Measurements from ENCODE around the gene DDX3Y.

The DDX3Y gene

GRCh38 chrY:12904618-12905516 is at the start of gene DDX3Y:
TSS of gene DDX3Y (plus strand) at chrY:12904868. CDS start at chrY:12904937, 69 bp downstream.
- peak within 1 kb of the TSS; percentile 81 for H3K9ac ChIP-seq (ENCODE audit: low read length)
- no peaks in the 10 kb centered on the region for H3K27me3 ChIP-seq (ENCODE audit: control insufficient read depth, insufficient read depth, low read length)
- H3K4me1 ChIP-seq (ENCODE audit: control insufficient read depth, insufficient read depth, low read length) = peaks cover 4% of the 10 kb centered on the region
- no peaks in the 10 kb centered on the region for H3K9me3 ChIP-seq (ENCODE audit: control insufficient read depth, low read length)
- peak within 1 kb of the TSS; percentile 52 for H3K4me3 ChIP-seq (ENCODE audit: low read length)
- H3K36me3 ChIP-seq (ENCODE audit: control insufficient read depth, insufficient read depth, low read length) = no peaks in the 10 kb centered on the region

GRCh38 chrY:12855791-12856275 is 48.8 kb upstream of the DDX3Y start:
- H3K9me3 ChIP-seq (ENCODE audit: control insufficient read depth, low read length) = no peaks in the 10 kb centered on the region
- no peaks in the 10 kb centered on the region for H3K36me3 ChIP-seq (ENCODE audit: control insufficient read depth, insufficient read depth, low read length)
- no peaks in the 10 kb centered on the region for H3K4me1 ChIP-seq (ENCODE audit: control insufficient read depth, insufficient read depth, low read length)
- no peak overlapping the region for H3K4me3 ChIP-seq (ENCODE audit: low read length)
- no peaks in the 10 kb centered on the region for H3K27me3 ChIP-seq (ENCODE audit: control insufficient read depth, insufficient read depth, low read length)
- no peak overlapping the region for H3K9ac ChIP-seq (ENCODE audit: low read length)

GRCh38 chrY:12867960-12868359 is 36.7 kb upstream of the DDX3Y start:
- Histone ChIP-seq H3K4me3 (ENCODE audit: low read length) (no peak overlapping the region), H3K9ac (ENCODE audit: low read length) (no peak overlapping the region), H3K36me3 (ENCODE audit: control insufficient read depth, insufficient read depth, low read length) (no peaks in the 10 kb centered on the region), H3K27me3 (ENCODE audit: control insufficient read depth, insufficient read depth, low read length) (no peaks in the 10 kb centered on the region), H3K9me3 (ENCODE audit: control insufficient read depth, low read length) (no peaks in the 10 kb centered on the region), H3K4me1 (ENCODE audit: control insufficient read depth, insufficient read depth, low read length) (no peaks in the 10 kb centered on the region)

GRCh38 chrY:12896973-12897372 is 7.7 kb upstream of the DDX3Y start:
- H3K4me3 ChIP-seq (ENCODE audit: low read length) = no peak overlapping the region
- no peaks in the 10 kb centered on the region for H3K9me3 ChIP-seq (ENCODE audit: control insufficient read depth, low read length)
- H3K27me3 ChIP-seq (ENCODE audit: control insufficient read depth, insufficient read depth, low read length) = no peaks in the 10 kb centered on the region
- H3K9ac ChIP-seq (ENCODE audit: low read length) = no peak overlapping the region
- H3K4me1 ChIP-seq (ENCODE audit: control insufficient read depth, insufficient read depth, low read length) = no peaks in the 10 kb centered on the region
- H3K36me3 ChIP-seq (ENCODE audit: control insufficient read depth, insufficient read depth, low read length) = no peaks in the 10 kb centered on the region

- Histone ChIP-seq H3K4me1 (ENCODE audit: control insufficient read depth, insufficient read depth, low read length) (no peaks in the 10 kb centered on the region), H3K9me3 (ENCODE audit: control insufficient read depth, low read length) (no peaks in the 10 kb centered on the region), H3K9ac (ENCODE audit: low read length) (no peak overlapping the region), H3K36me3 (ENCODE audit: control insufficient read depth, insufficient read depth, low read length) (no peaks in the 10 kb centered on the region), H3K27me3 (ENCODE audit: control insufficient read depth, insufficient read depth, low read length) (no peaks in the 10 kb centered on the region), H3K4me3 (ENCODE audit: low read length) (no peak overlapping the region)
Measured at GRCh38 chrY:12898604-12899003, 6.1 kb upstream of the DDX3Y start.

GRCh38 chrY:12905517-12905872 is 827 bp downstream of the DDX3Y start:
- H3K9ac ChIP-seq (ENCODE audit: low read length) = peak overlapping the region; percentile 81
- H3K9me3 ChIP-seq (ENCODE audit: control insufficient read depth, low read length) = no peaks in the 10 kb centered on the region
- H3K4me1 ChIP-seq (ENCODE audit: control insufficient read depth, insufficient read depth, low read length) = peaks cover 4% of the 10 kb centered on the region
- H3K4me3 ChIP-seq (ENCODE audit: low read length) = peak overlapping the region; percentile 52
- no peaks in the 10 kb centered on the region for H3K36me3 ChIP-seq (ENCODE audit: control insufficient read depth, insufficient read depth, low read length)
- H3K27me3 ChIP-seq (ENCODE audit: control insufficient read depth, insufficient read depth, low read length) = no peaks in the 10 kb centered on the region

- peak overlapping the region; percentile 52 for H3K4me3 ChIP-seq (ENCODE audit: low read length)
- H3K4me1 ChIP-seq (ENCODE audit: control insufficient read depth, insufficient read depth, low read length) = peaks cover 4% of the 10 kb centered on the region
- no peaks in the 10 kb centered on the region for H3K36me3 ChIP-seq (ENCODE audit: control insufficient read depth, insufficient read depth, low read length)
- H3K9me3 ChIP-seq (ENCODE audit: control insufficient read depth, low read length) = no peaks in the 10 kb centered on the region
- H3K9ac ChIP-seq (ENCODE audit: low read length) = peak overlapping the region; percentile 81
- H3K27me3 ChIP-seq (ENCODE audit: control insufficient read depth, insufficient read depth, low read length) = no peaks in the 10 kb centered on the region
Measured at GRCh38 chrY:12905895-12906294, 1.2 kb downstream of the DDX3Y start.

- Histone ChIP-seq H3K36me3 (ENCODE audit: control insufficient read depth, insufficient read depth, low read length) (no peaks in the 10 kb centered on the region), H3K4me3 (ENCODE audit: low read length) (no peak overlapping the region), H3K9me3 (ENCODE audit: control insufficient read depth, low read length) (no peaks in the 10 kb centered on the region), H3K4me1 (ENCODE audit: control insufficient read depth, insufficient read depth, low read length) (no peaks in the 10 kb centered on the region), H3K9ac (ENCODE audit: low read length) (no peak overlapping the region), H3K27me3 (ENCODE audit: control insufficient read depth, insufficient read depth, low read length) (no peaks in the 10 kb centered on the region)
Measured at GRCh38 chrY:12913541-12913940, 8.9 kb downstream of the DDX3Y start.

GRCh38 chrY:12928043-12928442 is 23.4 kb downstream of the DDX3Y start:
- Histone ChIP-seq H3K4me3 (ENCODE audit: low read length) (no peak overlapping the region), H3K27me3 (ENCODE audit: control insufficient read depth, insufficient read depth, low read length) (no peaks in the 10 kb centered on the region), H3K36me3 (ENCODE audit: control insufficient read depth, insufficient read depth, low read length) (no peaks in the 10 kb centered on the region), H3K9ac (ENCODE audit: low read length) (no peak overlapping the region), H3K9me3 (ENCODE audit: control insufficient read depth, low read length) (no peaks in the 10 kb centered on the region), H3K4me1 (ENCODE audit: control insufficient read depth, insufficient read depth, low read length) (no peaks in the 10 kb centered on the region)

- Histone ChIP-seq H3K4me3 (ENCODE audit: low read length) (no peak overlapping the region), H3K9ac (ENCODE audit: low read length) (no peak overlapping the region), H3K36me3 (ENCODE audit: control insufficient read depth, insufficient read depth, low read length) (no peaks in the 10 kb centered on the region), H3K9me3 (ENCODE audit: control insufficient read depth, low read length) (no peaks in the 10 kb centered on the region), H3K27me3 (ENCODE audit: control insufficient read depth, insufficient read depth, low read length) (no peaks in the 10 kb centered on the region), H3K4me1 (ENCODE audit: control insufficient read depth, insufficient read depth, low read length) (no peaks in the 10 kb centered on the region)
Measured at GRCh38 chrY:12941725-12942687, 37.3 kb downstream of the DDX3Y start.

Measured in mucosa of stomach (tissue), 1 donor.